ENCODE data around the gene QTRT2.

Gene QTRT2

GRCh38 chr3:114056130-114057010, at the start of gene QTRT2, which contains the start of gene CCDC191:
TSS of gene QTRT2 (plus strand) at chr3:114056737. CDS start at chr3:114065258, 8,521 bp downstream.
TSS of gene CCDC191 (minus strand) at chr3:114056526. CDS start at chr3:114056466, 60 bp downstream.
- DNase-seq, result peak; percentile 99

GRCh38 chr3:114011059-114011797, 45.3 kb upstream of the QTRT2 start:
- no peak for DNase-seq

- DNase-seq, result no peak
Measured at GRCh38 chr3:114014211-114014610, 42.3 kb upstream of the QTRT2 start.

GRCh38 chr3:114019486-114019885, 37.1 kb upstream of the QTRT2 start:
- no peak for DNase-seq

- no peak for DNase-seq
Measured at GRCh38 chr3:114020907-114021306, 35.6 kb upstream of the QTRT2 start.

- no peak for DNase-seq
Measured at GRCh38 chr3:114022145-114022802, 34.3 kb upstream of the QTRT2 start.

GRCh38 chr3:114025451-114025850, 31.1 kb upstream of the QTRT2 start:
- no peak for DNase-seq

- no peak for DNase-seq
Measured at GRCh38 chr3:114026331-114026730, 30.2 kb upstream of the QTRT2 start.

GRCh38 chr3:114033721-114034120, 22.8 kb upstream of the QTRT2 start:
- no peak for DNase-seq

- no peak for DNase-seq
Measured at GRCh38 chr3:114034211-114034610, 22.3 kb upstream of the QTRT2 start.

GRCh38 chr3:114034787-114035545, 21.6 kb upstream of the QTRT2 start:
- no peak for DNase-seq

- no peak for DNase-seq
Measured at GRCh38 chr3:114035896-114036295, 20.6 kb upstream of the QTRT2 start.

GRCh38 chr3:114043205-114043604, 13.3 kb upstream of the QTRT2 start:
- no peak for DNase-seq

GRCh38 chr3:114052216-114052615, 4.3 kb upstream of the QTRT2 start:
- DNase-seq, result no peak

- no peak for DNase-seq
Measured at GRCh38 chr3:114057011-114057347, 442 bp downstream of the QTRT2 start.

- no peak for DNase-seq
Measured at GRCh38 chr3:114058646-114059045, 2.1 kb downstream of the QTRT2 start.

- no peak for DNase-seq
Measured at GRCh38 chr3:114060906-114061655, 4.5 kb downstream of the QTRT2 start.

- no peak for DNase-seq
Measured at GRCh38 chr3:114067804-114068203, 11.3 kb downstream of the QTRT2 start.

- no peak for DNase-seq
Measured at GRCh38 chr3:114068336-114068735, 11.8 kb downstream of the QTRT2 start.

GRCh38 chr3:114071786-114072185, 15.2 kb downstream of the QTRT2 start:
- DNase-seq, result no peak

- no peak for DNase-seq
Measured at GRCh38 chr3:114076711-114077110, 20.2 kb downstream of the QTRT2 start.

- DNase-seq, result no peak
Measured at GRCh38 chr3:114078126-114078525, 21.6 kb downstream of the QTRT2 start.
